Measurements from ENCODE around the gene MOB1A. TPM values are rescaled to one million over a fixed set of nuclear protein-coding genes. Genes with fewer than 3 reads are reported as not detected.

Gene MOB1A
- total RNA-seq, 1 experiment from 2014 or later: 132 TPM

- RAD21 ChIA-PET (ENCODE audit: low non-redundant PET in 1 of 2, low total read pairs in 2 of 2, uncharacterized antibody in 2 of 2, unreplicated experiment in 2 of 2): no interaction called here
- no peaks in the 10 kb centered on the region for H3K27me3 ChIP-seq (ENCODE audit: insufficient read depth, low read length)
- POLR2A ChIA-PET: no interaction called here
- peaks cover 2 to 10% of the 10 kb centered on the region in 2 experiments; a peak in 3 of 4 replicates for H3K4me1 ChIP-seq (ENCODE audit: control insufficient read depth in 1 of 2, insufficient read depth in 2 of 2, low read length in 2 of 2)
- H3K9me3 ChIP-seq (ENCODE audit: control insufficient read depth in 1 of 2, insufficient read depth in 1 of 2, low read depth in 1 of 2, low read length in 2 of 2): no peaks in the 10 kb centered on the region
- intact Hi-C loops (cut with micrococcal nuclease): no loop called here
- H3K4me2 ChIP-seq (ENCODE audit: low read length): no peak overlapping the region
- no peaks in the 10 kb centered on the region for H4K20me1 ChIP-seq (ENCODE audit: insufficient read depth)
- BruUV-seq (replicated peaks): no TSS peak
- H3K9ac ChIP-seq (ENCODE audit: low read length): no peak overlapping the region
- peak; percentile 40; the same call in 1 of the 2 replicates for TF ChIP-seq MAX (IDR thresholded peaks at IDR 0.05)
- TF ChIP-seq CTCF (IDR thresholded peaks at IDR 0.05 in 2 of 3, conservative IDR thresholded peaks at IDR 0.05 in 1 of 3; ENCODE audit: borderline replicate concordance in 1 of 3, insufficient read depth in 1 of 3, low read depth in 2 of 3, low read length in 2 of 3): peak; percentile 17 to 57 (median 51); a peak in 4 of 6 replicates
- TF ChIP-seq POLR2AphosphoS5 (IDR thresholded peaks at IDR 0.05; ENCODE audit: low read depth, low read length): no peak
- TF ChIP-seq CEBPB (IDR thresholded peaks at IDR 0.05; ENCODE audit: low read depth): no peak
- no peak for TF ChIP-seq ATF3 (IDR thresholded peaks at IDR 0.05)
- no peak for TF ChIP-seq SP1 (IDR thresholded peaks at IDR 0.05; ENCODE audit: low read depth)
- no peak for TF ChIP-seq CBX3 (IDR thresholded peaks at IDR 0.05; ENCODE audit: low read depth)
- TF ChIP-seq RAD21 (IDR thresholded peaks at IDR 0.05; ENCODE audit: low read depth): peak; percentile 41
- CTCF ChIA-PET: interaction anchor here (1.4 kb wide), 1 partner anchor 316 kb away, joined by 5 read pairs; no protein-coding TSS in a partner anchor
- no peak overlapping the region for H2AFZ ChIP-seq (ENCODE audit: low read depth, low read length, poor library complexity, severe bottlenecking)
- H3K36me3 ChIP-seq (ENCODE audit: control insufficient read depth in 1 of 2, insufficient read depth in 2 of 2, low read length in 2 of 2): peaks cover 0 to 3% of the 10 kb centered on the region in 2 experiments; a peak in 2 of 4 replicates
- ATAC-seq: peak; percentile 74
- H3K27ac ChIP-seq (ENCODE audit: low read depth, low read length): no peak overlapping the region
- H3K4me3 ChIP-seq (replicated peaks in 1 of 2; ENCODE audit: low read depth in 1 of 2, low read length in 2 of 2): no peak overlapping the region
- no peaks in the 10 kb centered on the region for H3K9me2 ChIP-seq (ENCODE audit: insufficient read depth)
- peaks cover 13% of the 10 kb centered on the region for H3K79me2 ChIP-seq (ENCODE audit: insufficient read depth, low read length)
- no peak for DNase-seq (ENCODE audit: low read depth, low spot score)
Measured at GRCh38 chr2:74142340-74142739, 36.3 kb downstream of the MOB1A start.
